ENCODE data around the gene CARD9. TPM values are rescaled to one million over a fixed set of nuclear protein-coding genes. Genes with fewer than 3 reads are reported as not detected.

Gene CARD9
- total and polyA plus RNA-seq, 8 donors, result 0.92 to 8.2 (median 1.3) TPM; not detected in 1

- TF ChIP-seq POLR2A (IDR thresholded peaks at IDR 0.05) (no peak), POLR2AphosphoS5 (IDR thresholded peaks at IDR 0.05) (no peak), EP300 (IDR thresholded peaks at IDR 0.05) (no peak), CTCF (IDR thresholded peaks at IDR 0.05) (no peak)
- Histone ChIP-seq H3K9me3 (no peaks in the 10 kb centered on the region), H3K4me1 (peaks cover 28 to 50% (median 40%) of the 10 kb centered on the region in 4 donors), H3K36me3 (no peaks in the 10 kb centered on the region), H3K27me3 (peaks cover 0 to 16% (median 0%) of the 10 kb centered on the region in 3 donors), H3K4me3 (no peak overlapping the region), H3K27ac (peak overlapping the region in 1 of 5 donors; percentile 87)
- WGBS, 5 donors, result 90 to 97% (median 93%) methylated on average over 12 to 13 of the region's 13 CpGs
- intact Hi-C loops (cut with DNase I; ENCODE audit: low total_unique reads), result no loop called here
- DNase-seq, result no peak
These were observed 48.1 kb downstream of the CARD9 start for GRCh38 chr9:136325358-136325757.

GRCh38 chr9:136324501-136325300 lies 48.8 kb downstream of the CARD9 start:
- TF ChIP-seq CTCF (IDR thresholded peaks at IDR 0.05) (no peak), POLR2AphosphoS5 (IDR thresholded peaks at IDR 0.05) (peak in 2 of 3 donors; percentile 74 to 78)
- H3K4me1 ChIP-seq, result peaks cover 28 to 45% (median 39%) of the 10 kb centered on the region in 4 donors
- intact Hi-C loops (cut with DNase I; ENCODE audit: low total_unique reads), result no loop called here
- no peaks in the 10 kb centered on the region for H3K36me3 ChIP-seq
- no peaks in the 10 kb centered on the region for H3K9me3 ChIP-seq
- 46 to 65% (median 53%) methylated on average over 18 to 24 of the region's 24 CpGs for WGBS, 5 donors
- peak overlapping the region; percentile 33 to 87 (median 45) for H3K27ac ChIP-seq
- no peak overlapping the region for H3K4me3 ChIP-seq
- DNase-seq, result peak; percentile 86 to 90
- H3K27me3 ChIP-seq, result peaks cover 0 to 16% (median 0%) of the 10 kb centered on the region in 3 donors

GRCh38 chr9:136323371-136323789 lies 50.1 kb downstream of the CARD9 start:
- 69 to 83% (median 79%) methylated on average over 12 to 17 of the region's 17 CpGs for WGBS, 5 donors
- DNase-seq, result no peak

GRCh38 chr9:136322756-136323330 lies 50.6 kb downstream of the CARD9 start:
- intact Hi-C loops (cut with DNase I; ENCODE audit: low total_unique reads), result no loop called here
- Histone ChIP-seq H3K9me3 (no peaks in the 10 kb centered on the region), H3K36me3 (no peaks in the 10 kb centered on the region), H3K27ac (no peak overlapping the region), H3K27me3 (peaks cover 0 to 8% (median 0%) of the 10 kb centered on the region in 3 donors), H3K4me1 (peaks cover 10 to 28% (median 21%) of the 10 kb centered on the region in 4 donors), H3K4me3 (no peak overlapping the region)
- WGBS, 5 donors, result 59 to 86% (median 79%) methylated on average over 20 to 23 of the region's 23 CpGs
- TF ChIP-seq CTCF (IDR thresholded peaks at IDR 0.05), result no peak
- TF ChIP-seq POLR2A (IDR thresholded peaks at IDR 0.05), result no peak
- no peak for TF ChIP-seq POLR2AphosphoS5 (IDR thresholded peaks at IDR 0.05)
- TF ChIP-seq EP300 (IDR thresholded peaks at IDR 0.05), result no peak
- no peak for DNase-seq

More at GRCh38 chr9:136323371-136323789, 50.1 kb downstream of the CARD9 start:
- Histone ChIP-seq H3K4me1 (peaks cover 16 to 33% (median 26%) of the 10 kb centered on the region in 4 donors), H3K27me3 (peaks cover 0 to 13% (median 0%) of the 10 kb centered on the region in 3 donors), H3K36me3 (no peaks in the 10 kb centered on the region), H3K9me3 (no peaks in the 10 kb centered on the region), H3K27ac (no peak overlapping the region), H3K4me3 (no peak overlapping the region)
- TF ChIP-seq EP300 (IDR thresholded peaks at IDR 0.05), result no peak
- TF ChIP-seq POLR2AphosphoS5 (IDR thresholded peaks at IDR 0.05), result no peak
- intact Hi-C loops (cut with DNase I; ENCODE audit: low total_unique reads), result no loop called here

Data from stomach (tissue), 9 donors.